ENCODE data around the gene SLC22A23.

The SLC22A23 gene

GRCh38 chr6:3455147-3455568, 1.7 kb downstream of the SLC22A23 start:
- TF ChIP-seq USF1 (IDR thresholded peaks at IDR 0.05): no peak
- no peak for TF ChIP-seq NFIC (IDR thresholded peaks at IDR 0.05)
- no peak for TF ChIP-seq CEBPB (IDR thresholded peaks at IDR 0.05)
- no peak for TF ChIP-seq TAF1 (IDR thresholded peaks at IDR 0.05; ENCODE audit: low read depth)
- TF ChIP-seq TCF12 (IDR thresholded peaks at IDR 0.05; ENCODE audit: low read depth): no peak
- no peak for TF ChIP-seq REST (IDR thresholded peaks at IDR 0.05; ENCODE audit: low read depth)
- no peak for TF ChIP-seq TEAD4 (IDR thresholded peaks at IDR 0.05)
- no peak for TF ChIP-seq EGR1 (IDR thresholded peaks at IDR 0.05)
- TF ChIP-seq YY1 (IDR thresholded peaks at IDR 0.05; ENCODE audit: low read depth): no peak
- no peak for TF ChIP-seq ZBTB7A (IDR thresholded peaks at IDR 0.05; ENCODE audit: low read depth)
- TF ChIP-seq EP300 (IDR thresholded peaks at IDR 0.05; ENCODE audit: borderline replicate concordance): no peak
- TF ChIP-seq MAX (IDR thresholded peaks at IDR 0.05): no peak
- no peak for TF ChIP-seq CREB1 (IDR thresholded peaks at IDR 0.05; ENCODE audit: low read depth)
- no peak for TF ChIP-seq FOXM1 (IDR thresholded peaks at IDR 0.05; ENCODE audit: borderline replicate concordance, low read depth)
- TF ChIP-seq RAD21 (IDR thresholded peaks at IDR 0.05; ENCODE audit: low read depth): no peak

- no peak for TF ChIP-seq MAX (IDR thresholded peaks at IDR 0.05)
Measured at GRCh38 chr6:3454273-3455010, 2.4 kb downstream of the SLC22A23 start.

GRCh38 chr6:3453413-3454272, 3.2 kb downstream of the SLC22A23 start:
- TF ChIP-seq EGR1 (IDR thresholded peaks at IDR 0.05) (no peak), USF1 (IDR thresholded peaks at IDR 0.05) (no peak), EP300 (IDR thresholded peaks at IDR 0.05; ENCODE audit: borderline replicate concordance) (no peak), CEBPB (IDR thresholded peaks at IDR 0.05) (no peak), TEAD4 (IDR thresholded peaks at IDR 0.05) (no peak), CREB1 (IDR thresholded peaks at IDR 0.05; ENCODE audit: low read depth) (no peak)

GRCh38 chr6:3451498-3451897, 5.4 kb downstream of the SLC22A23 start:
- TF ChIP-seq CREB1 (IDR thresholded peaks at IDR 0.05; ENCODE audit: low read depth) (no peak), YY1 (IDR thresholded peaks at IDR 0.05; ENCODE audit: low read depth) (no peak), EGR1 (IDR thresholded peaks at IDR 0.05) (no peak), EP300 (IDR thresholded peaks at IDR 0.05; ENCODE audit: borderline replicate concordance) (no peak), ZBTB7A (IDR thresholded peaks at IDR 0.05; ENCODE audit: low read depth) (no peak)

GRCh38 chr6:3450888-3451287, 6.0 kb downstream of the SLC22A23 start:
- TF ChIP-seq EP300 (IDR thresholded peaks at IDR 0.05; ENCODE audit: borderline replicate concordance) (no peak), NFIC (IDR thresholded peaks at IDR 0.05) (no peak), TAF1 (IDR thresholded peaks at IDR 0.05; ENCODE audit: low read depth) (no peak), RAD21 (IDR thresholded peaks at IDR 0.05; ENCODE audit: low read depth) (no peak), YY1 (IDR thresholded peaks at IDR 0.05; ENCODE audit: low read depth) (no peak), CREB1 (IDR thresholded peaks at IDR 0.05; ENCODE audit: low read depth) (no peak), TCF12 (IDR thresholded peaks at IDR 0.05; ENCODE audit: low read depth) (no peak), MAX (IDR thresholded peaks at IDR 0.05) (no peak)

- TF ChIP-seq YY1 (IDR thresholded peaks at IDR 0.05; ENCODE audit: low read depth) (no peak), ZBTB7A (IDR thresholded peaks at IDR 0.05; ENCODE audit: low read depth) (no peak), CEBPB (IDR thresholded peaks at IDR 0.05) (no peak), FOXM1 (IDR thresholded peaks at IDR 0.05; ENCODE audit: borderline replicate concordance, low read depth) (no peak), NFIC (IDR thresholded peaks at IDR 0.05) (no peak), TCF12 (IDR thresholded peaks at IDR 0.05; ENCODE audit: low read depth) (no peak), EGR1 (IDR thresholded peaks at IDR 0.05) (no peak), CREB1 (IDR thresholded peaks at IDR 0.05; ENCODE audit: low read depth) (no peak), RAD21 (IDR thresholded peaks at IDR 0.05; ENCODE audit: low read depth) (no peak)
Measured at GRCh38 chr6:3449750-3450305, 7.0 kb downstream of the SLC22A23 start.

- TF ChIP-seq TEAD4 (IDR thresholded peaks at IDR 0.05) (no peak), TCF12 (IDR thresholded peaks at IDR 0.05; ENCODE audit: low read depth) (no peak), CREB1 (IDR thresholded peaks at IDR 0.05; ENCODE audit: low read depth) (no peak), NFIC (IDR thresholded peaks at IDR 0.05) (no peak), REST (IDR thresholded peaks at IDR 0.05; ENCODE audit: low read depth) (no peak), MAX (IDR thresholded peaks at IDR 0.05) (no peak), YY1 (IDR thresholded peaks at IDR 0.05; ENCODE audit: low read depth) (no peak), EP300 (IDR thresholded peaks at IDR 0.05; ENCODE audit: borderline replicate concordance) (no peak), ZBTB7A (IDR thresholded peaks at IDR 0.05; ENCODE audit: low read depth) (no peak), CEBPB (IDR thresholded peaks at IDR 0.05) (no peak), TAF1 (IDR thresholded peaks at IDR 0.05; ENCODE audit: low read depth) (no peak), USF1 (IDR thresholded peaks at IDR 0.05) (no peak), FOXM1 (IDR thresholded peaks at IDR 0.05; ENCODE audit: borderline replicate concordance, low read depth) (no peak), EGR1 (IDR thresholded peaks at IDR 0.05) (no peak), RAD21 (IDR thresholded peaks at IDR 0.05; ENCODE audit: low read depth) (no peak)
Measured at GRCh38 chr6:3449321-3449720, 7.5 kb downstream of the SLC22A23 start.
